Stimulated activated CD4-positive, alpha-beta T cell treated with anti-CD3 and anti-CD28 coated beads, Interleukin-4, amount 100 ng/mL, for 48 hours (primary cell): ENCODE measurements around the gene ABLIM2.

ENCODE experiments used
- DNase-seq, 2 donors: peaks; one replicate each; pipeline ENCODE4 v3.0.0-alpha.2; 2020; ENCODE audit warnings: low read depth in 2 of 2

The ABLIM2 gene

DNA sequence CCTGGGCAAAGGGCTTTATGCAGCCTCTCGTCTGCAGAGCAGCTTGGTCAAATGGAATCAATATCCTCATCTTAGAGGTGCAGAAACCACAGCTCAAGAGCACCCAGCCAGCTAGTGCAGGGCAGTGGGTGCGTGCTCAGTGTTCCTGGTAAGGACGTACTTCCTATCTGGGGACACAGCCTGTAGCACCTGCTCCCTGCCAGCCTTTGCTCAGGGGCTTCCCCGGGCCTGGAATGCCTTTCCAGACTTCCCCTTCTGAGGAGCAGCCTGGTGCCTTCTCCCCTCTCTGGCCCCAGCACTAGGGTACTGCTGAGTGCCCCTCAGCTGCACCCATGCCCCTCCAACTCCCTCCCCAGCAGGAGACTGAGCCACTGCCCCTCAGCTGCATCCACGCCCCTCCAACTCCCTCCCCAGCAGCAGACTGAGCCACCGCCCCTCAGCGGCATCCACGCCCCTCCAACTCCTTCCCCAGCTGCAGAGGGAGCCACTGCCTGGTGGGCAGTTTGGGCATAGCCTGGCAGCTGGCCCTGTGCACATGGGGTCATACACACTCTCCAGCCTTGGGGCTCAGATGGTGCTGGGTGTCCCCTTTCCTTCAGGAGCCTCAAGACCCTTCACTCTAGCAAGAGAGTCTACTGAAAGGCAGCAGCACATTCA lies 176.7 kb downstream of the ABLIM2 start:
- no peak for DNase-seq

DNA sequence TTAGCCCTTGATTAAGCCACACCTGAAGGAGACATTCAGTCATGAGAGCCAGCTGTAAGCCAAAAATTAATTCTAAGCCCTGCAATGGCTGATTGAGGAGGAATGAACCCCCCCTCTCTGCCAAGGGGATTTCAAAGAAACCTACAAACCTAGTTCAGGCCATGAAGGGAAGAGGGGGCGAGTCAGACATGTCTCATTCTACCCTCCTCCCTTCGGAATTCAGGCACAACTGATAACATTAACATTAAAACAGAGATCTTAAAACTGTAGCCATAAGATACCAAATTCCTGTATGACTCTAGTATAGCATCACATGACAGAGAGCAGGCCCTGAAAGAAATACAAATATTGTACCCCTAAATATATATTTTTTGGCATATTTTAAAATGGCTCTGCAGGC lies 178.6 kb downstream of the ABLIM2 start:
- DNase-seq: no peak

DNA sequence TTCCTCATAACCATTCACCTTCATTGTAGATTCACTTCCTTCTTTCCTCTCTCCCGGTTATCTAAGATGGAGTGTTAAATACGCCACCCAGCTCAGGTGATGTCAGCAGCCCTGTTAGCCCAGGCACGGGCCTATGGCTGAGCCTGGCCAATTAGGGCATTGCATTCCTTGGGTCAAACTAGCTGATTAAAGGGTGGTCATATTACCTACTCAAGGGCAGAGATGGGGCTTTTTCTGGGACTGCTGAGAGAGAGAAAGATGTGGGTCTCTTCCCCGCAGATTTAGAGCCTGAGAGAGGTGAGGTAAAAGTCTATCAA lies 179.0 kb downstream of the ABLIM2 start:
- no peak for DNase-seq

DNA sequence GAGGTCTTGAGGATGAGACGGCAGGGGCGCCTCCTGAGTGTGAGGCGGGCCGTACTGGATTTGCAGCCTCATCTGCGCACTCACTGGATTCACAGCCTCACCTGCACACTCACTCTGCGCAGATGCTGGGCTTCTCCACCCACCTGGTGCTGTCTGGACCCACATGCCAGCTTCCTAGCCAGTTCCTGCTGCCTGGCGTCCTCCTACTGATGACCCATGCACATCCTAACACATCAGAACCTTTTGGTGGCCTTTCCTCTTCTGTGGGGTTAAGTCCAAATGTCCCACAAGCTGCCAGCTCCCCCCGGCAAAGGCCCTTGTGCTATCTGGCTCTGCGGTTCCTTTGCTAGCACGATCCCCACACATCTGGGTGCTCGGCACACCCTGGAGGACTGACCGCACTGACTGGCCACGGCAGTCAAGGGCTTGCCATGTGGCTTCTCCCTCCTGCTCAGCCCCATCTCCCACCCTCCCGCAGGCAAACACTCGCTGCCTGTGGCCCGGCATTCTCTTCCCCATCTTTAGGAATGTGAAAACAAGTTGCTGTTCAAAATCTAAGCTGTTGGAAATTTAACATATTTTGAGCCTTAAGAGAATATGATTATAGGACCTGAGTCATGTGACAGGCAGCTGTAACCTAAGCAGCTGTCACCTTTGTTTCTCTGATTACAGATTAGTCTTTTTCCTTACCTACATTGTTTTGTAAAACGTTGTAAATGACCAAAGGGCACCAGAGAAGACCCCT lies 179.5 kb downstream of the ABLIM2 start:
- no peak for DNase-seq

DNA sequence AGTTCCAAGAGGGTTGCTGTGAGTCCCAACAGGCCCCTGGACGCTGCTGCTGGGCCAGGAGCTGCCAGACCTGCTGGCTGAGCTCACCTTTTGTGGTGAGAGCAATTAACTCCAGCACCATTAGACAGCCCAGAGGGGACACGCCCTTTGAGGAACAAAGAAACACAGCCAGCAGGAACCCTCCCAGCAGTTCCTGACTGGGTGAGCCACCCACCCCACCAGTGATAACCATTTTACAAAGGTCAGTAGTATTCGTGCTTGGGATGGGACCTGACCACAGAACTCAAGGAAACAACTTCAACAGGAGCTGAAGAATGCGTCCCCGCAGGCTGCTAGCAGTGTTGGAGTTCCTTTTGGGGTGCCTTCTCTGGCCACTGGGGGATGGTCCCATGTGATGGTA lies 180.1 kb downstream of the ABLIM2 start:
- DNase-seq: no peak

DNA sequence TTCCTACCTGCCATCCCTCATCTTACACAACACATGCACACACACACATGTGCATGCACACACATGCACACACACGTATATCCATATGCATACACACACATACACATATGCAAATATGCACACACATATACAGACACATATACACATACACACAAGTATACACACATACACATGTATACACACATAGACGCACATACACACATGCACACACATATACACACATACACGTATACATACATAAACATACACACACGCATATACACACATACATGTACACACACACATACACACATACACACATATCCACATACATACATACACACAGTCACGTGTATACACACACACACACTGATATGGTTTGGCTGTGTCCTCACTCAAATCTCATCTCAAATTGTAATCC lies 182.0 kb downstream of the ABLIM2 start:
- DNase-seq: no peak

DNA sequence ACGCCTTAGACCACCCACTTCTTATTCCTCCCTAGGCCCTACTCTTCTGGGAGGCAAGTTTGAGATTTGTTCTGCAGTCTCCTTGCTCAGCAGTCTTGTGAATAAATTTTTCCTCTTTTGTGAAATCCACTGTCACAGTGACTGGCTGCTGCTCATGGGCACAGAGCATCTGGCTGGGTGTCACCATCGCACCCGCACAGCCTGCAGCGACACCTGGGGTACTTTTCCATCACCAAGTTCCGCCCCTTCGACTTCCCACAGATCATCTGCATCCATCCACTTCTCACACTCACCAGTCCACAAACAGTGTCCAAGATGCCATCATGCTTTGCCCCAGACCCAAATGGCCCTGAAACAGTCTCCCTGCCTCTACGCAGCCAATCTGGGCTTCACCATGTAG lies 182.6 kb downstream of the ABLIM2 start:
- DNase-seq: no peak

- no peak for DNase-seq
Measured at GRCh38 chr4:7974425-7974824, 184.2 kb downstream of the ABLIM2 start.

DNA sequence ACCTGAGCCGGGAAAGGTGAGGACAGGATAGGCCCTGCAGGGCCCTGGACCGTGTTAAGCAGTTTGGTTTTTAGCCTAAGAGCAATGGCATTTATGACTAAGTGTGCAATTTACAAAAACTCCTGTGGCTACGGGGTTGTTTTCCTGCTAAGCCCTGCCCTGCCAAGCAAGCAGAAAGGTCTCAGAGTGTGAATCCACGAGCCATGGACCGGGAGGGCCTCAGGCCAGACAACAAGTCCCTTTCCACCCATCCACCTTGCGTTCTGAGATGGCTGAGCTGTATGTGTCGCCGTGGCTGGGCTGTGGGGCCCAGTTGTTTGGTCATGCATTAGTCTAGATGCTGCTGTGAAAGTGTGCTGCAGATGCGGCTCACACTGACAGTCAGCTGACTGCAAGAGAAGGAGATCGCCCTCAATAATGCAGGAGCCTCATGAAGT lies 185.1 kb downstream of the ABLIM2 start:
- no peak for DNase-seq

- no peak for DNase-seq
Measured at GRCh38 chr4:7971881-7972500, 186.6 kb downstream of the ABLIM2 start.

GRCh38 chr4:7971159-7971631 lies 187.4 kb downstream of the ABLIM2 start:
- DNase-seq: no peak

DNA sequence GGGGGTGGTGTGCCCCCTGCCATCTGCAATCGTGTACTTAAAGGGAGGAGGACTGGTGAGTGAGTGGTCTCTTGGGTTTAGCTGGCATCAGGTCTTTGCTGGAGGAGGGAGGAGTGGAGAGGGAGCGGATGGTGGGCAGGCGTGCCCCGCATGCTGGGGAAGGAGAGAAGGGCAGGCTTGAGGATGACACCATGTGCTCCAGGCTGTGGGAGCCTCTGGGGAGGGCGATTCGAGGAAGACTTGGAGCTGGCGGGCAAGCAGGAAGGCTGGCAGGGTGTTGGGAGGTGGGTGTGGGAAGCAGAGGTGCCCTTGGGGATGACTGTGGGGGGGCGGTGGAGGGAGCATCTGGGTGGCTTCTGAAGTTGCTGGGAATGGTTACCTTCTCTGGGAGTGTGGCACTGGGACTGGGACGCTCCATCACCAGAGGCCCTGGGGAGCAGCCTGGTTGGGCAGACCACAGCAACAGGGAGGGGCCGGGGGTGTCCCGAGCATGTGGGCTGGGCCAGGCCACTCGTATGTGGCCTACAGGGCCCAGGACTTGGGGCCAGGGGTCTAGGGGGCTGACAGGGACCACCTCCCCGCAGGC lies 188.2 kb downstream of the ABLIM2 start:
- DNase-seq: no peak

GRCh38 chr4:7968262-7968896 lies 190.2 kb downstream of the ABLIM2 start:
- DNase-seq: no peak

DNA sequence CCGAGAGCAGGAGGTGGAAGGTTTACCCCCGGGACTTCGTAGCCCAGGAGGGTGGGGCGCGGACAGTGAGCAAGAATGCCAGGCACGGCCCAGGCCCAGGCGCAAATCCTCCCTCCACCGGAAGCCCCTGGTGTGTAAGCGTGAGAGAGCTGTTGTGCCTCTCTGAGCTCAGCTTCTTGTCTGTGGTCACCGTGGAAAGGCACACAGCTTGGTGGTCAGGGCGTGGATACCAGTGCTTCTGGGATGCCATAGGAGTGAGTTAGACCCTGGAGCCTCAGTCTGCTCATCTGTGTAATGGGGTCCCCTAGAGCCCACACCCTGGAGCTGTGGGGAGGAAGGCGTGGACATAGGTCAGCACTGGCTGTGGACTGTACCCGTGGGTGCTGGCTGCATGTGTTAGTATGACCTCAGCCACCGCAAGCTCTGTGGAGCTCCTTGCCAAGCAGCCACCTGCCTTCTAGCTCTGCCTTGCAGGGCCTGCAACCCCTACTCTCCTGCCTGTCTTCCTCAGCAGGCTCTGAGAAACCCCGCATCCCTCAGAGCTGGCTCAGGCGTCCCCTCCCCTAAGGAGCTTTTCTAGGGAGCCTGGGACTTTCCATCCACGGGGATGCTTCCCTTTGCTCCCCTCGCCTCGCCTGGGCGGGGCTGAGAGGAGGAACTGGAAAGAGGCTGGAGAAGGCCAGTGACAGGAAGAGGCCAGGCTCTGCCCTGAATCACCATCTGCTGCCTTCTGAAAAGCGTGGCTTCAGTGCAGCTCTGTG lies 190.9 kb downstream of the ABLIM2 start:
- no peak for DNase-seq

DNA sequence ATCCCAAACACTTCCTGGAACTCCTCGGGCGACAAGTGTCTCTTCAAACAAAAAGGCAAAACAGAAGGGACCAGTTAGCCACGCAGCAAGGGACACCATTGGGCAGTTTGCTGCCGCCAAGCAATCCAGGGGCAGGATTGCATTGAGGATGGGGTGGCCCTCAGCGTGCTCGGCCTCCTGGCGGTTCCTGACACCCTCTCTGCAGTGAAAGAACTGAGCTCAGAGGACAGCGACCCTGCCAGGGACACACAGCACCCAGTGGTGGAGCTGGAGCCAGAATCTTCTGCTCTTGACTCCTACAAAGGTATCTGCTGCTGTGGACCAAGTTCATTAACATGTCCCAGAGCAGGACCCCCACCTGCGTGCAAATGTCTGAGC lies 191.6 kb downstream of the ABLIM2 start:
- no peak for DNase-seq

- DNase-seq: no peak
Measured at GRCh38 chr4:7966281-7967062, 192.1 kb downstream of the ABLIM2 start.

DNA sequence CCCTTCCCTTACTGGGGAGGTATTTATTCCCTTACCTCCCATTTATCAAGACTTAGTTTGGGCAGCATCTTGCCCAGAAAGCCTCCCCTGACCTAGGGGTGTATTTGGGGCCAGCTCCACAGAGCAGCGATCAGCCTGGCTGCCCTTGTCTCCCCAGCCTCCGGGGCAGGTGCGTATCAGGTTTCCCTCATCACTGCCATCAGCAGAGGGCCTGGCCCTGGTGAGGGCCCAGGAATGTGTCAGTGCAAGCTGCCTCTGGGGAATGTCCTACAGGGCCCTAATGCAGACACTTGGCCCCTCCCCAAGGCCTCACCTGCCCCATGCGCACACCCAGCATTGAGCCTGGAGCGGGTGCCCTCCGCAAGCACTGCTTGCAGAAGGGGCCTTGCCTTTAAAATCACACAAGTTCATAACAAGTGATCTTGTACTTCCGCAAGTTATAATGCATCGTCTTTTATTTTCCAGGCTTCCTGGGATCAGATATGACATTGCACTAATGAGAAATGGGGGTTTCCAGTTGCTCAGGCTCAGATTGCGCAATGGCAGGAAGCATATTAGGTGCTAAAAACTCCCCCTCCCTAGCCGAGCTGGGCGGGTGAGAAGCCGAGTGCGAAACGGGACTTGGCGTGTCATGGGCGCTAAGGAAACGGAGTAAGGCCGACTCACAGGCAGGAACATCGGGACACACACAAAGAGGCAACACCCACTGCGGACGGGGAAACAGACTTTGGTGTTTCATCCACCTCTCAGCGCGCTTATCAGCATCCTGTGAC lies 193.5 kb downstream of the ABLIM2 start:
- DNase-seq: no peak

GRCh38 chr4:7964459-7964858 lies 194.2 kb downstream of the ABLIM2 start:
- DNase-seq: no peak

DNA sequence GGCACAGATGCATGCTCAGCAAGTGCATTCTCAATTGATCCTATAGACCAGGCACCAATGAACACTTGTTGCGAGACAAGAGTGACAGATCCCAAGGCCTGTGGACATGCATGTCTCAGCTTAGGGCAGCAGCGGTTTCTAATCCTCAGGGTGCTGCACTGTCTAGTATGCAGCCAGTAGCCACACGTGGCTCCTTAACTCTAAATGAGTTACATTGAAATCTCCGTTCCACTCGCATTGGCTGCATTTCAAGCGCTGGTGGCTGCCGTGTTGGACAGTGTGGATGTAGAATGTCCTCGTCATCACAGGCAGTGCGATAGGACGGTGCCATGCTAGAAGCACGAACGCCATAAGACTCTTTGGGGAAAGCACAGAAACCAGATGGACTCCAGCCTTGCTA lies 194.9 kb downstream of the ABLIM2 start:
- DNase-seq: no peak
